Stimulated activated CD8-positive, alpha-beta memory T cell treated with anti-CD3 and anti-CD28 coated beads, Interleukin-12 subunit alpha, Interleukin-12 subunit beta, amount 100 ng/mL, for 1 hour (primary cell): ENCODE data around the gene BLMH.
"Not testable (repeated sequence)": the region's sequence is repeated elsewhere in the genome, so short reads cannot be mapped to it uniquely, and the experiment has no call there.

Experiments
- DNase-seq: peaks from one replicate; pipeline ENCODE4 v3.0.0-alpha.2; 2020; ENCODE audit warnings: low read depth

The BLMH gene

DNA sequence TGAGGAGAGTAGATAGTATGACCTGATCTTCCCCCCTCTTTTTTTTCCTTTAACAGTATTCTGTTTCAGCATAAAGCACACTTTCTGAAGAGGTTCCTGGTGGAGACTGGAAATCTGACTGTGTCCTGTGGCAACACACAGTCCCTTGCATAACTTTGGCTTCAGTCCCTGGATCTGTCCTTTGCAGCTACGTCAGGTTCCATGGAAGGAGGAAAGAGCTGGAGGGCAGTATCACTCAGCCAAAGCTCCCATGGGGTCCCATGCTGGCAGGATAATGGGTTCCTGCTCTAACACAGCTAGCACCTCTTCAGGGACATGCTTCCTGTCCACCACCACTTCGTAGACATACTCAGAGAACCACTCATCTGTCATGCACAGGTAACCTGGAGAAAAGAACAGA, 43.0 kb downstream of the BLMH start:
- no peak for DNase-seq

GRCh38 chr17:30246460-30246859, 45.3 kb downstream of the BLMH start:
- DNase-seq = no peak

GRCh38 chr17:30244853-30245385, 46.8 kb downstream of the BLMH start:
- no peak for DNase-seq

DNA sequence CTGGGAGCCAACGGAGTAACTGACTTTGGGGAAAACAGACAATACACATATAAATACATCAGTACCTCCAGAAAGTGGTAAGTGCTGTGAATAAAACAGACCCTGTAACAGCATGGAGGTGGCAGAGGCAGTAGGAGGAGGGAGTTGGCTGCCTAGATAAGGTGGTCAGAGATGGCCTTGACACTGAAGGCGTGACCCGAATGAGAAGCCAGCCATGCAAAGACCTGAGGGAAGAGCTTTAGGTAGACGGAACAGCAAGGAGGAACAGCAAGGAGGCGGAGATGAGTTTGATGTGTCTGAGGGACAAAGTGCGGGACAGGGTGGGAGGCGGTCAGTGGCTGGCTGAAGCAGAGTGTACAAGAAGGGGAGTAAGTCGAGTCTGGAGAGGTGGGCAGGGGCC, 48.2 kb downstream of the BLMH start:
- DNase-seq = no peak

DNA sequence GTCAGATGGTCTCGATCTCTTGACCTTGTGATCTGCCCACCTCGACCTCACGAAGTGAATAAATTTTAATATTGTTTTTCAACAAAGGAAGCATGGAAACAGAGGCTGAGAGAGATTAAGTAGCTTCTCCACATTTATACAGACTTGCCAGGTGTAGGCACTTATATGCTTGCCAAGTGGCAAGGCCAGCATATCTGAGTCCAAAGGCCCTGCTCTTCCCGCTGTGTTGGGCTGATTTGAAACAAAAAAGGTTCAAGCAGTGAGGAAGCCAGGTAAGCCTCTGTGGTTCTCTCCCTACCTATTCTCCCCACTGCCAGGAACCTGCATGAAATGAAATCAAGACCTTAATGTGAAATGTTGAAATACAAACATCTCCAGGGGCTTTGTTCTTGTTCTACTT, 48.7 kb downstream of the BLMH start:
- no peak for DNase-seq

DNA sequence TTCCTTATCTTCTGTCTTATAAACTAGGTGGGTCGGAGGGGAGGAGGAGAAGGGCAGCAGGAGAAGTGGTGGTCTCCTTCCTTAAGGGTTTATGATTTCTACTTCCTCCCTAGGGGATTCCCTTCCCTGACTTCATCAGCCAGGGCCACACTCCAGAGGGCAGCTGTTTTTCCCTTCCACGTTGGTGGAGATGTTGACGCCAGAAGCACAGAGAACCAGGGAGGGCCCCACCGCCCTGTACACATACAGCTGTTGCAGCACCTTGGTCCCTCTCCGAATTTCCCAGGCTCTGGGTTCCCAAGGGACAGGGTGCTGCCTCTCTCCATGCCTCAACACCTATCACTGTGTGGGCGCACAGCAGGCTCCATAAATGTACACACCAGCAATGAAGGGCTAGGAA, 50.7 kb downstream of the BLMH start:
- DNase-seq = no peak

- DNase-seq = no peak
Measured at GRCh38 chr17:30240177-30240576, 51.6 kb downstream of the BLMH start.

DNA sequence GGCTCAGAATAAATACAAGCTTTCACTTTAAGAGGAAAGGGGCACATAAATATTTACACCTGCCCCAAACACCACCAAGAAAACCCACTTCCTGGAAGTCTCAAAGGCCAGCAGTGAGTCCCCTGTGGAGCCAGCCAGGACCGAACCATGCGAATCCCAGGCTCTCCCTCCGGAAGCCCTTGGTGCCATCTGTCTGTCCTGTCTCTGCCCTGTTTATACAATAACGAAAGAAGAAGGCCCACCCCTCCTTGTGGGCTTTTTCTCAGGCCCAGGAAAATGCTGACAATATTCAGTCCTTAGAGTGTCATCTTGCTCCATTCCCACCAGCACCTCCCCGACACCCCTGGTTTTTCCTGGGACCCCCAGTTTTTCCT, 52.7 kb downstream of the BLMH start:
- no peak for DNase-seq

GRCh38 chr17:30238387-30239088, 53.2 kb downstream of the BLMH start:
- DNase-seq = no peak

- no peak for DNase-seq
Measured at GRCh38 chr17:30238003-30238344, 53.8 kb downstream of the BLMH start.

- no peak for DNase-seq
Measured at GRCh38 chr17:30237296-30238002, 54.3 kb downstream of the BLMH start.

DNA sequence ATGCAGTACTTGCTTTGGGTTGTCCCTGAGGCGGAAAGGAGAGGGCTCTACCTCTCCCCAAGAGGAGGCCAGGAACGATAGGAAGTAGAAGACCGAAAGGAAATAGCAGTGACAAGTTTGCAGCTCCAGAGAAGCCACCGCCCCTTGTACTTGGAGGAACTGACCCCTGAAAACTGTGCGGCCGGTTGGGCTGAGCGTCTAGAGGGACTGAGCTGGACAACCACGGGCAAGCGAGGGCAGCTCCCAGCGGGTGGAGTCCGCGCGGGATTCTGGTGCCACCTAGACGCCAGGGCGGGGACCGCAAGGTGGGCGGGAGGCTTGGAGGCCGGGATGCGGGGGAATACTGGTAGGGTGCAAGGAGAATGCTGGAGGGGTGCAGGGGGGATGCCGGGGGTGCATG, 55.0 kb downstream of the BLMH start:
- no peak for DNase-seq

DNA sequence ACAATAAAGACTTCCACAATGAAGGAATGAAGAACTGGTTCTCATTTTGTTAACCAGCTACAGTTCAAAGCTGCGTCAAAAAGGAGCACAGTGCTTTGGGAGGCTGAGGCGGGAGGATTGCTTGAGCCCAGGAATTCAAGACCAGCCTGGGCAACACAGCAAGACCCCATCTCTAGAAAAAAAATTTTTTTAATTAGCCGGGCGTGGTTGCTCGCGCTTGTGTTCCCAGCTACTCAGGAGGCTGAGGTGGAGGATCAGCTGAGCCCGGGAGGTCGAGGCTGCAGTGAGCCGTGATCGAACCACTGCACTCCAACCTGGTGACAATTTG, 55.5 kb downstream of the BLMH start:
- no peak for DNase-seq

GRCh38 chr17:30235386-30236296, 56.1 kb downstream of the BLMH start, which contains the start of gene SLC6A4:
Gene SLC6A4 (minus strand): TSS chr17:30235697. CDS start chr17:30221958, 13,739 bp downstream.
- DNase-seq = no peak

DNA sequence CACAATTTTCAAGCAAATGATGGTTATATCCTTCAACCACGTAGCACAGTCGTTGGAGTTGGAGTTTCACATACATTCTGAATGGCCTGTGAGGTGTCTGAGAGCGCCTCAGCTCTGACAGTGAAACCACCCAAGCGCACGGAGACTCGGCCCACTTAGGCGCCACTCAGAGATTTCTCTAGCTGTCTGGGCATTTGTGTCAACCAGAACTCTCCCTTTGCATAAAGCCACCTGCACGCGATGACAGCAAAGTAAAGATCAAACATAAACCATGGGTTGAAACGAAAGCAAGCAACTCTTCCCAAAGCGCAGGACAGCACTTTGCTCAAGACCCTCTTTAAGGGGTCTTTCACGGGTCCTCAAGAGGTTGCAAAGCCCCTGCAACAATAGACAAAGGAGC, 56.8 kb downstream of the BLMH start:
- DNase-seq = no peak

GRCh38 chr17:30234296-30234695, 57.4 kb downstream of the BLMH start:
- no peak for DNase-seq

- DNase-seq = no peak
Measured at GRCh38 chr17:30232824-30233427, 58.8 kb downstream of the BLMH start.

- no peak for DNase-seq
Measured at GRCh38 chr17:30232015-30232823, 59.5 kb downstream of the BLMH start.

DNA sequence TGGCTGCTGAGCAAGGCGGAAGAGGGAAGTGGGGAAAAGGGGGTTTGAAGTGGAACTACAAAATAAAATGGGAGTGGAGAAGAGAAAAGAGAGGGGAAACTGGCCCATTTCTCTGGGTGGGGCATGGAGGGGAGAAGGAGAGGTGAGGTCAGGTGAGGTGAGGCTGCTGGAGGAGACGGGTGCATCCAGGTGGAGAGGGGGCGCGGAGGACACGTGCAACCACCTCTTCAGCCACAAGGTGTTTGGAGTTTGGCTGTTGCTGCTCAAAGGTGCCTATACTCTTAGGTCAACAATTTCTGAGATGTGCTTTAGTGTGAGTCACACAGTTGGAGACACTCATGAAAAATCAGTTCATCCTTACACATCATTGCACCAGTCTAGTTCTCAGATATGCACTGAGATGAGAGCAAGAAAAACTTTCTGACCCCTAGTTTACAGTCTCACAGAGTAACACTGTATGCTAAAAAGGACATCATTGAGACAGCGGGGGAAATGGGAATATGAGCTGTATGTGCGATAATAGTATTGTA, 61.1 kb downstream of the BLMH start:
- DNase-seq = no peak

- DNase-seq = not testable (repeated sequence)
Measured at GRCh38 chr17:30230009-30230408, 61.7 kb downstream of the BLMH start.

DNA sequence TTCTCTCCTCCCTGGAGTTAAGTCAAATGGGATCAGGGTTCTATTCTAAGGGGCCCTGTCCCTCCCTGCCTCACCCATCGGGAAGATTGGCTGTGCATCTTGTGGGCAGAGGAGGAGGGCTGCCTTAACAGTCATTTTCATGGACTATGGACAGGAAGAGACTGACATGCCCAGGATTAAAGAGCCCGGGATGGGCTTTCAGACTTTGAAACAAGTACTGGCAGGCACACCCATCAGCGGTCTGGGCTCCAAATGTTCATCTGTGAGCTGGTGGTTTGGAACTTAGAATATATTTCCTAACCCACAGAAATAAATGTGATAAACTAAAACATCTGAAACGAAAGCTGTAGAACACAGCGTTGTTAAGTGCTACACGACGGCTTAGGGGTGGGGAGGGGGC, 62.7 kb downstream of the BLMH start:
- no peak for DNase-seq
